ENCODE results near the gene ATG10.

Gene ATG10

GRCh38 chr5:82225525-82226172 lies 253.8 kb downstream of the ATG10 start:
- TF ChIP-seq POLR2AphosphoS5 (IDR thresholded peaks at IDR 0.05; ENCODE audit: low read depth, low read length), result no peak
- TF ChIP-seq SIN3A (IDR thresholded peaks at IDR 0.05; ENCODE audit: borderline replicate concordance, insufficient read depth, low read length), result no peak
- no peak for TF ChIP-seq TAF1 (IDR thresholded peaks at IDR 0.05; ENCODE audit: borderline replicate concordance, insufficient read depth, low read length)
- TF ChIP-seq REST (IDR thresholded peaks at IDR 0.05; ENCODE audit: insufficient read depth in 1 of 2, low read depth in 2 of 2, low read length in 2 of 2), result no peak
- no peak for TF ChIP-seq FOXP2 (optimal IDR thresholded peaks at IDR 0.05; ENCODE audit: borderline replicate concordance, extremely low read depth, extremely low read length, insufficient read depth)

GRCh38 chr5:82234885-82235284 lies 263.1 kb downstream of the ATG10 start:
- TF ChIP-seq REST (IDR thresholded peaks at IDR 0.05; ENCODE audit: insufficient read depth in 1 of 2, low read depth in 2 of 2, low read length in 2 of 2) (no peak), TAF1 (IDR thresholded peaks at IDR 0.05; ENCODE audit: borderline replicate concordance, insufficient read depth, low read length) (no peak), SIN3A (IDR thresholded peaks at IDR 0.05; ENCODE audit: borderline replicate concordance, insufficient read depth, low read length) (no peak)

GRCh38 chr5:82244151-82244550 lies 272.3 kb downstream of the ATG10 start:
- TF ChIP-seq POLR2AphosphoS5 (IDR thresholded peaks at IDR 0.05; ENCODE audit: low read depth, low read length) (no peak), SIN3A (IDR thresholded peaks at IDR 0.05; ENCODE audit: borderline replicate concordance, insufficient read depth, low read length) (no peak), TAF1 (IDR thresholded peaks at IDR 0.05; ENCODE audit: borderline replicate concordance, insufficient read depth, low read length) (no peak), FOXP2 (optimal IDR thresholded peaks at IDR 0.05; ENCODE audit: borderline replicate concordance, extremely low read depth, extremely low read length, insufficient read depth) (no peak), REST (IDR thresholded peaks at IDR 0.05; ENCODE audit: insufficient read depth in 1 of 2, low read depth in 2 of 2, low read length in 2 of 2) (no peak)

- TF ChIP-seq TAF1 (IDR thresholded peaks at IDR 0.05; ENCODE audit: borderline replicate concordance, insufficient read depth, low read length) (no peak), SIN3A (IDR thresholded peaks at IDR 0.05; ENCODE audit: borderline replicate concordance, insufficient read depth, low read length) (no peak), POLR2AphosphoS5 (IDR thresholded peaks at IDR 0.05; ENCODE audit: low read depth, low read length) (no peak), FOXP2 (optimal IDR thresholded peaks at IDR 0.05; ENCODE audit: borderline replicate concordance, extremely low read depth, extremely low read length, insufficient read depth) (no peak), REST (IDR thresholded peaks at IDR 0.05; ENCODE audit: insufficient read depth in 1 of 2, low read depth in 2 of 2, low read length in 2 of 2) (no peak)
These were observed 273.2 kb downstream of the ATG10 start for GRCh38 chr5:82244854-82245635.
